Psoas muscle (tissue), 8 donors: Measurements from ENCODE around the gene MTRF1. TPM values are rescaled to one million over a fixed set of nuclear protein-coding genes. Genes with fewer than 3 reads are reported as not detected.

Source experiments
- ATAC-seq, 4 donors: fragments of 200-7000 bp; cut with Tn5 transposase; one replicate each; pipeline ENCODE4 v1.9.1; 2020; ENCODE audit warnings: moderate library complexity in 3 of 4, mild to moderate bottlenecking in 2 of 4
- DNase-seq, 2 donors: peaks; one replicate each; pipeline ENCODE4 v3.0.0-alpha.2; 2020
- H3K27ac ChIP-seq: fragments of 200-600 bp; one replicate; pipeline ENCODE4 v1.8.0; 2022
- H3K27me3 ChIP-seq, 3 donors: fragments of 200-600 bp in 1 of 3; one replicate each; pipeline versions ENCODE4 v1.6.1 to v1.8.0; 2013 to 2022; ENCODE audit warnings: low read length in 2 of 3, mild to moderate bottlenecking in 2 of 3, moderate library complexity in 1 of 3; ENCODE audit not compliant: insufficient read depth in 3 of 3
- H3K36me3 ChIP-seq, 2 donors: fragments of 200-600 bp in 1 of 2; one replicate each; pipeline versions ENCODE4 v1.6.1 to v1.8.0; 2013 to 2022; ENCODE audit warnings: low read depth in 1 of 2, mild to moderate bottlenecking in 1 of 2, moderate library complexity in 1 of 2; ENCODE audit not compliant: insufficient read depth in 1 of 2
- H3K4me1 ChIP-seq: fragments of 200-600 bp; one replicate; pipeline ENCODE4 v1.8.0; 2022
- H3K4me3 ChIP-seq: fragments of 200-600 bp; one replicate; pipeline ENCODE4 v1.8.0; 2022; ENCODE audit warnings: mild to moderate bottlenecking
- H3K9me3 ChIP-seq: fragments of 200-600 bp; one replicate; pipeline ENCODE4 v1.8.0; 2022
- WGBS, 3 donors: extraction: QIAGEN DNeasy Blood & Tissue Kit; methylation state at CpG; one replicate each; pipeline versions ENCODE4 v1.1.6 to v1.1.7; 2013; 5-methylcytosine and 5-hydroxymethylcytosine counted together
- intact Hi-C, 2 donors: fragments of 100-400 bp; cut with DNase I; formaldehyde crosslinking; loops; one replicate each; pipeline versions ENCODE4 v1.11.0 to v1.14.2; 2022
- polyA plus RNA-seq, 3 donors: library from polyadenylated mRNA; stranded (reverse); fragments of 200-250 nt; gene quantifications; one replicate each; pipeline ENCODE4 v1.2.3, GENCODE V29; 2013
- total RNA-seq, 4 donors: library from RNA; stranded (reverse); fragmentation: NEBNext Ultra II Directional in 2 of 4; extraction: Animal tissue kit (Norgen Biotek cat#: 25700) in 2 of 4; gene quantifications; one replicate each; pipeline versions ENCODE4 v1.2.1 to v1.2.4, GENCODE V29; 2021 to 2023
- TF ChIP-seq, protein P1 (sequence below): fragments of 200-600 bp; IDR thresholded peaks from one replicate; pipeline ENCODE4 v1.8.0; 2022; ENCODE audit warnings: antibody characterized with exemption
- donor health status: healthy with polysubstance abuse.
- donor health status: DM: no; HTN: no; CAD: no; lungs with moderate emphysema.
- donor health status: Bipolar disorder and iron deficiency.
- donor health status: healthy.
- donor health status: DM: yes; HTN: yes; CAD: no.
- donor health status: DM: no; HTN: no; CAD: no.
- donor health status: DM: no; HTN: no; CAD: no.
- donor health status: DM: yes; HTN: yes; CAD: no.

MTRF1 gene
- total and polyA plus RNA-seq, 7 donors, result 8.7 to 29.6 (median 12.5) TPM

- TF ChIP-seq, protein P1, sequence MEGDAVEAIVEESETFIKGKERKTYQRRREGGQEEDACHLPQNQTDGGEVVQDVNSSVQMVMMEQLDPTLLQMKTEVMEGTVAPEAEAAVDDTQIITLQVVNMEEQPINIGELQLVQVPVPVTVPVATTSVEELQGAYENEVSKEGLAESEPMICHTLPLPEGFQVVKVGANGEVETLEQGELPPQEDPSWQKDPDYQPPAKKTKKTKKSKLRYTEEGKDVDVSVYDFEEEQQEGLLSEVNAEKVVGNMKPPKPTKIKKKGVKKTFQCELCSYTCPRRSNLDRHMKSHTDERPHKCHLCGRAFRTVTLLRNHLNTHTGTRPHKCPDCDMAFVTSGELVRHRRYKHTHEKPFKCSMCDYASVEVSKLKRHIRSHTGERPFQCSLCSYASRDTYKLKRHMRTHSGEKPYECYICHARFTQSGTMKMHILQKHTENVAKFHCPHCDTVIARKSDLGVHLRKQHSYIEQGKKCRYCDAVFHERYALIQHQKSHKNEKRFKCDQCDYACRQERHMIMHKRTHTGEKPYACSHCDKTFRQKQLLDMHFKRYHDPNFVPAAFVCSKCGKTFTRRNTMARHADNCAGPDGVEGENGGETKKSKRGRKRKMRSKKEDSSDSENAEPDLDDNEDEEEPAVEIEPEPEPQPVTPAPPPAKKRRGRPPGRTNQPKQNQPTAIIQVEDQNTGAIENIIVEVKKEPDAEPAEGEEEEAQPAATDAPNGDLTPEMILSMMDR, result no peak
- no peak for ATAC-seq
- no peak for DNase-seq
- H3K27me3 ChIP-seq, result no peaks in the 10 kb centered on the region
- H3K27ac ChIP-seq, result no peak overlapping the region
- H3K4me1 ChIP-seq, result no peaks in the 10 kb centered on the region
- 47 to 63% (median 57%) methylated on average over 6 of the region's 6 CpGs for WGBS, 3 donors
- H3K36me3 ChIP-seq, result no peaks in the 10 kb centered on the region
- peaks cover 8% of the 10 kb centered on the region for H3K9me3 ChIP-seq
- H3K4me3 ChIP-seq, result no peak overlapping the region
- intact Hi-C loops, result no loop called here
These were observed 59.6 kb downstream of the MTRF1 start for GRCh38 chr13:41203810-41204209.

GRCh38 chr13:41200126-41200525 lies 63.2 kb downstream of the MTRF1 start:
- Histone ChIP-seq H3K4me3 (no peak overlapping the region), H3K27me3 (no peaks in the 10 kb centered on the region), H3K4me1 (no peaks in the 10 kb centered on the region), H3K9me3 (no peaks in the 10 kb centered on the region), H3K36me3 (no peaks in the 10 kb centered on the region), H3K27ac (no peak overlapping the region)
- no peak for ATAC-seq
- 87 to 90% (median 88%) methylated on average over 4 of the region's 4 CpGs for WGBS, 3 donors
- DNase-seq, result no peak
- intact Hi-C loops, result no loop called here
- TF ChIP-seq, protein P1, result no peak

DNA sequence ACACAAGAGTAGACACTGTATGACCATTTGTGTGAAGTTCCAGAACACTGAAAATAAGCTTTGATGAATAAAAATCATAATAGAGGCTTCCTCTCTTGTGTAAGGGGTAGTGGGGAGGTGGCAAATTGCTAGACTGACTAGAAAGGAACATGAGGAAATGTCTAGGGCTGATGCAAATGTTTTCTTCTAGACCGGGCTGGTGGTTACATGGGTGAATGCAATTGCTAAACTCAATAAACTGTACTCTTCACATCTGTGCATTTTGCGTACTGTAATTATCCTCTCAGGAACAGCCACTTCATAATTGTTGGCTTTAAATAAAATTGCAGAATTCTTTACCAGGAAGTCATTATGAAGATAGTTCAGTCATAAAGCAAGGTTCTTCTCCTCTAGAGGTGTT lies 63.9 kb downstream of the MTRF1 start:
- no peak for DNase-seq
- Histone ChIP-seq H3K9me3 (no peaks in the 10 kb centered on the region), H3K27ac (no peak overlapping the region), H3K27me3 (no peaks in the 10 kb centered on the region), H3K4me1 (no peaks in the 10 kb centered on the region), H3K36me3 (no peaks in the 10 kb centered on the region), H3K4me3 (no peak overlapping the region)
- ATAC-seq, result no peak
- WGBS, 3 donors, result 69 to 89% (median 84%) methylated on average over 2 of the region's 2 CpGs
- intact Hi-C loops, result loop anchor here in 1 of 2 donors (5.0 kb wide), 1 partner anchor 67 kb away; the partner anchor contains the start of gene KBTBD6
- TF ChIP-seq, protein P1, result no peak

DNA sequence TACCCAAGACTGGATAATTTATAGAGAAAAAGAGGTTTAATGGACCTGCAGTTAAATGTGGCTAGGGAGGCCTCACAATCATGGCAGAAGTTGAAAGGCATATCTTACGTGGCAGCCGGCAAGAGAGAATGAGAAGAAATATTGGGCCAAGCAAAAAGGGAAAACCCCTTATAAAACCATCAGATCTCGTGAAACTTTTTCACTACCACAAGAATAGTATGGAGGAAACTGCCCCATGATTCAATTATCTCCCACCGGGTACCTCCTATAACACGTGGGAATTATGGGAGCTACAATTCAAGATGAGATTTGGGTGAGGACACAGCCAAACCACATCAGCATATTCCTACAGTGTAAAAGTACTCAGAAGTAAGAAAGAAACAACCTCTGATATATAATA lies 64.3 kb downstream of the MTRF1 start:
- ATAC-seq (no peak), DNase-seq (no peak)
- Histone ChIP-seq H3K36me3 (no peaks in the 10 kb centered on the region), H3K4me1 (no peaks in the 10 kb centered on the region), H3K9me3 (no peaks in the 10 kb centered on the region), H3K27me3 (no peaks in the 10 kb centered on the region), H3K4me3 (no peak overlapping the region), H3K27ac (no peak overlapping the region)
- WGBS, 3 donors, result 77 to 89% (median 84%) methylated on average over 5 of the region's 5 CpGs
- TF ChIP-seq, protein P1, result no peak
- intact Hi-C loops, result loop anchor here in 1 of 2 donors (5.0 kb wide), 1 partner anchor 67 kb away; the partner anchor contains the start of gene KBTBD6

- no peak for DNase-seq
- Histone ChIP-seq H3K4me1 (peaks cover 14% of the 10 kb centered on the region), H3K36me3 (peaks cover 0 to 4% of the 10 kb centered on the region in 2 donors), H3K27me3 (no peaks in the 10 kb centered on the region), H3K27ac (no peak overlapping the region), H3K9me3 (no peaks in the 10 kb centered on the region), H3K4me3 (no peak overlapping the region)
- TF ChIP-seq, protein P1, result no peak
- WGBS, 3 donors, result 70 to 76% (median 74%) methylated on average over 2 of the region's 2 CpGs
- intact Hi-C loops, result loop anchor here in 1 of 2 donors (5.0 kb wide), 1 partner anchor 64 kb away; the partner anchor contains the start of gene KBTBD6
- no peak for ATAC-seq
These were observed 66.8 kb downstream of the MTRF1 start for GRCh38 chr13:41196620-41197019.
